Tibial artery (tissue), 4 donors: Measurements from ENCODE around the gene CCBE1.

Experiments
- DNase-seq, 2 donors: peaks; one replicate each; pipeline ENCODE4 v3.0.0-alpha.2; 2019
- H3K27ac ChIP-seq, 2 donors: fragments of 200-600 bp; sonication (generic) in 1 of 2; 1 replicate in 1 of 2; 2 replicates in 1 of 2; pipeline ENCODE4 v1.5.1; 2018 to 2019; ENCODE audit warnings: mild to moderate bottlenecking in 1 of 2
- H3K27me3 ChIP-seq, 2 donors: fragments of 200-600 bp; sonication (generic) in 1 of 2; one replicate each; pipeline versions ENCODE4 v1.5.1 to v1.6.0; 2016 to 2019
- H3K36me3 ChIP-seq, 3 donors: fragments of 200-600 bp; sonication (generic) in 2 of 3; one replicate each; pipeline ENCODE4 v1.5.1; 2016 to 2019; ENCODE audit warnings: mild to moderate bottlenecking in 2 of 3
- H3K4me1 ChIP-seq, 4 donors: fragments of 200-600 bp; sonication (generic) in 2 of 4; 1 replicate in 3 of 4; 2 replicates in 1 of 4; pipeline ENCODE4 v1.5.1; 2016 to 2019
- H3K4me3 ChIP-seq, 2 donors: fragments of 200-600 bp; sonication (generic) in 1 of 2; 1 replicate in 1 of 2; 2 replicates in 1 of 2; pipeline ENCODE4 v1.5.1; 2018 to 2019; ENCODE audit warnings: mild to moderate bottlenecking in 2 of 2
- H3K9me3 ChIP-seq, 3 donors: fragments of 200-600 bp; sonication (generic) in 1 of 3; one replicate each; pipeline ENCODE4 v1.5.1; 2016 to 2019
- CTCF ChIP-seq, 2 experiments: fragments of 200-600 bp in 1 of 2; fragments of 450-650 bp in 1 of 2; IDR thresholded peaks; one replicate each; pipeline ENCODE4 v1.5.1; 2017 to 2019; ENCODE audit warnings: antibody characterized with exemption in 2 of 2, mild to moderate bottlenecking in 1 of 2, moderate library complexity in 1 of 2
- intact Hi-C: fragments of 100-400 bp; cut with DNase I; formaldehyde crosslinking; loops from one replicate; pipeline ENCODE4 v1.15.0; 2023; ENCODE audit warnings: low total_unique reads

CCBE1 gene

GRCh38 chr18:59453468-59453961, 243.7 kb downstream of the CCBE1 start:
- Histone ChIP-seq H3K9me3 (no peaks in the 10 kb centered on the region), H3K27me3 (peaks cover 0 to 21% of the 10 kb centered on the region in 2 donors), H3K4me3 (no peak overlapping the region), H3K36me3 (no peaks in the 10 kb centered on the region), H3K4me1 (no peaks in the 10 kb centered on the region), H3K27ac (no peak overlapping the region)
- TF ChIP-seq CTCF (IDR thresholded peaks at IDR 0.05): no peak
- no peak for DNase-seq
- intact Hi-C loops: no loop called here

GRCh38 chr18:59451963-59452362, 245.3 kb downstream of the CCBE1 start:
- no peak overlapping the region for H3K27ac ChIP-seq
- TF ChIP-seq CTCF (IDR thresholded peaks at IDR 0.05): no peak
- H3K4me1 ChIP-seq: no peaks in the 10 kb centered on the region
- H3K27me3 ChIP-seq: peaks cover 0 to 14% of the 10 kb centered on the region in 2 donors
- DNase-seq: no peak
- H3K36me3 ChIP-seq: no peaks in the 10 kb centered on the region
- H3K9me3 ChIP-seq: no peaks in the 10 kb centered on the region
- intact Hi-C loops: no loop called here
- H3K4me3 ChIP-seq: no peak overlapping the region

GRCh38 chr18:59451073-59451472, 246.2 kb downstream of the CCBE1 start:
- TF ChIP-seq CTCF (IDR thresholded peaks at IDR 0.05): no peak
- no peaks in the 10 kb centered on the region for H3K9me3 ChIP-seq
- no peak overlapping the region for H3K4me3 ChIP-seq
- no peaks in the 10 kb centered on the region for H3K4me1 ChIP-seq
- no peak overlapping the region for H3K27ac ChIP-seq
- peaks cover 0 to 17% of the 10 kb centered on the region in 2 donors for H3K27me3 ChIP-seq
- H3K36me3 ChIP-seq: no peaks in the 10 kb centered on the region
- DNase-seq: no peak
- intact Hi-C loops: no loop called here

GRCh38 chr18:59448546-59448945, 248.7 kb downstream of the CCBE1 start:
- no peak for DNase-seq
- H3K4me1 ChIP-seq: no peaks in the 10 kb centered on the region
- H3K27ac ChIP-seq: no peak overlapping the region
- H3K27me3 ChIP-seq: peaks cover 0 to 6% of the 10 kb centered on the region in 2 donors
- H3K9me3 ChIP-seq: no peaks in the 10 kb centered on the region
- no peaks in the 10 kb centered on the region for H3K36me3 ChIP-seq
- intact Hi-C loops: no loop called here
- H3K4me3 ChIP-seq: no peak overlapping the region
- no peak for TF ChIP-seq CTCF (IDR thresholded peaks at IDR 0.05)

GRCh38 chr18:59446012-59446411, 251.2 kb downstream of the CCBE1 start:
- no peak for DNase-seq
- no peak for TF ChIP-seq CTCF (IDR thresholded peaks at IDR 0.05)
- intact Hi-C loops: no loop called here
- no peaks in the 10 kb centered on the region for H3K36me3 ChIP-seq
- no peaks in the 10 kb centered on the region for H3K4me1 ChIP-seq
- H3K27ac ChIP-seq: no peak overlapping the region
- H3K9me3 ChIP-seq: peaks cover 0 to 7% (median 0%) of the 10 kb centered on the region in 3 donors
- no peak overlapping the region for H3K4me3 ChIP-seq
- H3K27me3 ChIP-seq: peaks cover 0 to 3% of the 10 kb centered on the region in 2 donors
